Measurements from ENCODE around the gene WBP11. TPM values are rescaled to one million over a fixed set of nuclear protein-coding genes. Genes with fewer than 3 reads are reported as not detected.
"Not testable (repeated sequence)": the region's sequence is repeated elsewhere in the genome, so short reads cannot be mapped to it uniquely, and the experiment has no call there.

WBP11 gene
- total RNA-seq, 3 donors from 2014 or later (not counting 1 experiment from before 2014, with no cell fraction given): 130 to 159 (median 134) TPM

GRCh38 chr12:14765398-14765797 is 37.9 kb downstream of the WBP11 start:
- no peaks in the 10 kb centered on the region for H3K27me3 Mint-ChIP-seq (ENCODE audit: low read depth in 2 of 2)
- peaks cover 18% of the 10 kb centered on the region for H3K36me3 Mint-ChIP-seq
- no peak for ATAC-seq
- no peak overlapping the region for H3K4me3 Mint-ChIP-seq
- no peak overlapping the region for H3K27ac ChIP-seq (ENCODE audit: low read length)
- no peak for DNase-seq
- H3K4me1 ChIP-seq (ENCODE audit: control insufficient read depth, insufficient read depth, low read length): peaks cover 16% of the 10 kb centered on the region
- H3K4me3 ChIP-seq (ENCODE audit: low read length): no peak overlapping the region
- no peaks in the 10 kb centered on the region for H3K9me3 Mint-ChIP-seq
- H3K27ac Mint-ChIP-seq: peak overlapping the region in 1 of 2 donors; percentile 51
- no peaks in the 10 kb centered on the region for H3K9me3 ChIP-seq (ENCODE audit: control insufficient read depth, insufficient read depth, low read length)
- WGBS (ENCODE audit: insufficient coverage): 100% methylated on average over 2 of the region's 2 CpGs
- peaks cover 39 to 57% of the 10 kb centered on the region in 2 donors for H3K4me1 Mint-ChIP-seq
- intact Hi-C loops (cut with micrococcal nuclease): no loop called here
- H3K27me3 ChIP-seq (ENCODE audit: control insufficient read depth, insufficient read depth, low read length): no peaks in the 10 kb centered on the region
- H3K36me3 ChIP-seq (ENCODE audit: control insufficient read depth, insufficient read depth, low read length): peaks cover 10% of the 10 kb centered on the region
- no peak for TF ChIP-seq CTCF (IDR thresholded peaks at IDR 0.05)

DNA sequence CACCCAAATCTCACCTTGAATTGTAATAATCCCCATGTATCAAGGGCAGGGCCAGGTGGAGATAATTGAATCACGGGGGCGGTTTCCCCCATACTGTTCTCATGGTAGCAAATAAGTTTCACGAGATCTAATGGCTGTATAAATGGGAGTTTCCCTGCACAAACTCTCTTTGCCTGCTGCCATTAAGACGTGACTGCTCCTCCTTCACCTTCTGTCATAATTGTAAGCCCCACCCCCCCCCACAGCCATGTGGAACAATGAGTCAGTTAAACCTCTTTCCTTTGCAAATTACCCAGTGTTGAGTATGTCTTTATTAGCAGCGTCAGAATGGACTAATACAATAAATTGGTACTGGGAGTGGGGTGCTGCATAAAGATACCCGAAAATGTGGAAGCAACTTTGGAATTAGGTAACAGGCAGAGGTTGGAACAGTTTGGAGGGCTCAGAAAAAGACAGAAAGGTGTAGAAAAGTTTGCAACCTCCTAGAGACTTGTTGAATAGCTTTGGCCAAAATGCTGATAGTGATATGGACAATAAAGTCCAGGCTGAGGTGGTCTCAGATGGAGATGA is 43.5 kb downstream of the WBP11 start:
- H3K9me3 Mint-ChIP-seq; H3K9me3 ChIP-seq (ENCODE audit: control insufficient read depth, insufficient read depth, low read length); H3K4me3 ChIP-seq (ENCODE audit: low read length); H3K4me3 Mint-ChIP-seq; H3K27me3 Mint-ChIP-seq (ENCODE audit: low read depth in 2 of 2); H3K36me3 ChIP-seq (ENCODE audit: control insufficient read depth, insufficient read depth, low read length); H3K27me3 ChIP-seq (ENCODE audit: control insufficient read depth, insufficient read depth, low read length); H3K36me3 Mint-ChIP-seq; intact Hi-C loops (cut with micrococcal nuclease); H3K27ac ChIP-seq (ENCODE audit: low read length); DNase-seq; ATAC-seq; H3K4me1 ChIP-seq (ENCODE audit: control insufficient read depth, insufficient read depth, low read length): not testable (repeated sequence)
- peak overlapping the region in 1 of 2 donors; percentile 39 for H3K27ac Mint-ChIP-seq
- H3K4me1 Mint-ChIP-seq: peaks cover 6 to 38% of the 10 kb centered on the region in 2 donors
- 92% methylated on average over 4 of the region's 6 CpGs for WGBS (ENCODE audit: insufficient coverage)

- 71% methylated on average over 16 of the region's 17 CpGs for WGBS (ENCODE audit: insufficient coverage)
- Mint-ChIP-seq H3K27me3 (ENCODE audit: low read depth in 2 of 2) (no peaks in the 10 kb centered on the region), H3K27ac (no peak overlapping the region), H3K36me3 (peaks cover 2% of the 10 kb centered on the region), H3K4me3 (no peak overlapping the region), H3K9me3 (no peaks in the 10 kb centered on the region), H3K4me1 (peaks cover 6 to 32% of the 10 kb centered on the region in 2 donors)
- Histone ChIP-seq H3K27me3 (ENCODE audit: control insufficient read depth, insufficient read depth, low read length) (no peaks in the 10 kb centered on the region), H3K4me3 (ENCODE audit: low read length) (no peak overlapping the region), H3K36me3 (ENCODE audit: control insufficient read depth, insufficient read depth, low read length) (no peaks in the 10 kb centered on the region), H3K9me3 (ENCODE audit: control insufficient read depth, insufficient read depth, low read length) (no peaks in the 10 kb centered on the region), H3K4me1 (ENCODE audit: control insufficient read depth, insufficient read depth, low read length) (no peaks in the 10 kb centered on the region), H3K27ac (ENCODE audit: low read length) (no peak overlapping the region)
- DNase-seq (peak in 1 of 2 donors; percentile 38), ATAC-seq (no peak)
- intact Hi-C loops (cut with micrococcal nuclease): no loop called here
- no peak for TF ChIP-seq CTCF (IDR thresholded peaks at IDR 0.05)
Observed at GRCh38 chr12:14756334-14757143, 46.7 kb downstream of the WBP11 start.

- Mint-ChIP-seq H3K9me3 (no peaks in the 10 kb centered on the region), H3K27me3 (ENCODE audit: low read depth in 2 of 2) (no peaks in the 10 kb centered on the region), H3K36me3 (no peaks in the 10 kb centered on the region), H3K4me1 (peaks cover 6 to 29% of the 10 kb centered on the region in 2 donors), H3K4me3 (no peak overlapping the region), H3K27ac (peak overlapping the region in 1 of 2 donors; percentile 18)
- no peak overlapping the region for H3K27ac ChIP-seq (ENCODE audit: low read length)
- H3K4me3 ChIP-seq (ENCODE audit: low read length): no peak overlapping the region
- H3K36me3 ChIP-seq (ENCODE audit: control insufficient read depth, insufficient read depth, low read length): no peaks in the 10 kb centered on the region
- H3K27me3 ChIP-seq (ENCODE audit: control insufficient read depth, insufficient read depth, low read length): no peaks in the 10 kb centered on the region
- no peaks in the 10 kb centered on the region for H3K9me3 ChIP-seq (ENCODE audit: control insufficient read depth, insufficient read depth, low read length)
- intact Hi-C loops (cut with micrococcal nuclease): no loop called here
- H3K4me1 ChIP-seq (ENCODE audit: control insufficient read depth, insufficient read depth, low read length): no peaks in the 10 kb centered on the region
- no peak for ATAC-seq
- no peak for DNase-seq
- no peak for TF ChIP-seq CTCF (IDR thresholded peaks at IDR 0.05)
Observed at GRCh38 chr12:14751986-14752385, 51.3 kb downstream of the WBP11 start.

Measured in natural killer cell (primary cell).